Hematopoietic multipotent progenitor cell (in vitro differentiated cells): Measurements from ENCODE around the gene RBM48. TPM values are rescaled to one million over a fixed set of nuclear protein-coding genes. Genes with fewer than 3 reads are reported as not detected.
"Not testable (repeated sequence)": the region's sequence is repeated elsewhere in the genome, so short reads cannot be mapped to it uniquely, and the experiment has no call there.

Experiments used
- DNase-seq, 3 donors: peaks; one replicate each; pipeline ENCODE4 v3.0.0-alpha.2; 2011 to 2015; ENCODE audit warnings: low read depth in 2 of 3, low spot score in 2 of 3
- total RNA-seq: library from RNA; depleted of rRNA; stranded (reverse); fragments of >200 nt; gene quantifications from one replicate; pipeline ENCODE4 v1.2.3, GENCODE V29; 2012

The RBM48 gene
- 14.0 TPM for total RNA-seq

DNA sequence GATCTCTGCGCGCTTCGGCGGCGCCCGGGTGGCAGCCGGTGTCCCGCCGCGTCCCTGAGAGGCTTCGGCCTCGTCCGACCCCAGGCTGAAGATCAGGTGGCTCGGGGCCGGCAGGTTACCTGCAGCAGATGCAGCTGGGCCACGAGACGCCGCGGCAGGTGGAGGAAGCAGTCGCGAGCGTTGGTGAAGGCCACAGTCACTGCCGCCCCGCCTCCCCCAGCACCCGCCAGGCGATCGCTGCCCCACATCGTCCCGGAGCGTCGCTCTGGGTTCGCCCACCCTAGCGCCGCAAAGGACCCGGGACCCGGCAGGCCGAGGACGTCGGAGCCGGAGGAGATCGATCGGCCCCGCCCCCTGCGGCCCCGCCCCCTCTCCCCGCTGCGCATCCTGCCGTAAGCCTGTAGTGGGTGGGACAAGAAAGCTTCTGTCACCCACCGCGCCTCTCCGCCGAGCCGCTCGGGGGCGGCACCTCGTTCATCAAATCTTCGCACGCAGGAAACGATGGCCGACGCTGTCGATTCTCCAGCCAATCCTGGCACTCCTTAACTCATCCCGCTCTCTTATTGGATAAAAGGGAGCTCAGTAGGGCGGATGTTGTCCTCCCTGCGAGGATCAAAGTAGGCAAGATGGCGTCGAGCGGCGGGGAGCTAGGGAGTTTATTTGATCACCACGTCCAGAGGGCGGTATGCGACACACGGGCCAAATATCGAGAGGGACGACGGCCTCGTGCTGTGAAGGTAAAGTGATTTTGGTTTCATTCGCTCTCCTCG lies at the start of gene RBM48, which contains the start of gene PEX1:
Gene RBM48, plus strand, starts transcription at position 608 of the 770 bp plus-strand sequence. Its CDS starts 19 bp downstream, at position 627.
Gene PEX1, minus strand, starts transcription at position 333 of the 770 bp plus-strand sequence. Its CDS starts 85 bp downstream, at position 248.
- peak; percentile 91 to 99 (median 99) for DNase-seq

GRCh38 chr7:92479146-92479545 lies 49.4 kb upstream of the RBM48 start:
- DNase-seq: not testable (repeated sequence)

DNA sequence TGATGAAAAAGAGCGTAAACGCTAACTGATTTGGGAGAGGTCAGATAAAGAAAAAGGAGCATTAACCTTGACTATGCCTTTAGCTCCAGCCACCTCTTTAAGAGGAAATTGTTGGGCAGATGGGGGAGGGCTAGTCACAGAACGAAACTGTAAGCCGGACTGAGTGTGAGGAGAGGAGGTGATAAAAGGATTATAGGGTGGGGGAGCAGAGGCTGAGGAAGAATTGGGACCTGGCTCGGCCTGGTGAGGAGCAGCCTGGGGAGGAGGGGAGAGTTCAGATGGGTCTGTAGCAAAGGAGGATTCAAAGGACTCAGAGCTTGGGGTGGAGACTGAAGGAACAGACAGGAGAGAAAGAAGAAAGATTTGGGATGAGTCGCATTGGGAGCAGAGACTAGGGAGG lies 45.0 kb upstream of the RBM48 start:
- DNase-seq: not testable (repeated sequence)

DNA sequence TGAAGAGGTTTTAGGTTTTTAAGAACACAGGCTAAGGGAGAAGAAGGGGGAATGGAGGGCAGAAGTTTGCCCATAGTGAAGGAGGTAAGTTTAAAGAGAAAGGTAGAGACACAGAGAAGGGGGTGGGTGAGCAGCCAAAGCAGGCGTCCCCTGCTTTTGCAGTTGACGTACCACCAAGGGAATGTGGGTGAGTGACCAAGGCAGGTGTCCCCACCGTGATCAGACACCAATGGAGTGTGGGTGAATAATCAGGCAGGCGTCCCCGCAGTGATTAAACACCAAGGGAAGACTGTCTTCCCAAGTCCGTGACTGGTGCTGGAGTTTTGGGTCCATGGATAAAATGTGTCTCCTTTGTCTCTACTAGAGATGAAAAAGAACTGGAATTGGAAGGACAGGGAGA lies 44.4 kb upstream of the RBM48 start:
- not testable (repeated sequence) for DNase-seq

GRCh38 chr7:92485267-92485892 lies 43.2 kb upstream of the RBM48 start:
- DNase-seq: no peak

DNA sequence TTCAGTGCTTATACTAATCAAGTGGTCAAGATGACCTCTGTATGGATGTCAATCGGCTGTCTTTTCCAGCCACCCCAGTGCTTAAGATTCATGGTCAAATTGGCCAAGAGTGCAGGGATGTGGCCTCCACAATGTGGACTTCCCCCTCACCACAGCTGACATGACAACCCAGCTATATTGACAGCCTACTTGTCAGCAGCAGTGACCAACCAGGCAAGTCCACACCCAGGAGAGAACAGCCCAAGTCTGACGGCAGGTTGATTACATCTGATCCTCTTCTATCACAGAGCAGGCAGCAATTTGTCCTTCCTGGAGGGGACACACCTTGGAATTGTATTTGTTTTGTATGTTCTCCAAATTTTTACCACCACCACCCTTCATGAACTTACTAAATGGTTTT lies 42.6 kb upstream of the RBM48 start:
- no peak for DNase-seq

GRCh38 chr7:92487804-92488203 lies 40.8 kb upstream of the RBM48 start:
- DNase-seq: no peak

- no peak for DNase-seq
Measured at GRCh38 chr7:92489634-92490033, 39.0 kb upstream of the RBM48 start.

DNA sequence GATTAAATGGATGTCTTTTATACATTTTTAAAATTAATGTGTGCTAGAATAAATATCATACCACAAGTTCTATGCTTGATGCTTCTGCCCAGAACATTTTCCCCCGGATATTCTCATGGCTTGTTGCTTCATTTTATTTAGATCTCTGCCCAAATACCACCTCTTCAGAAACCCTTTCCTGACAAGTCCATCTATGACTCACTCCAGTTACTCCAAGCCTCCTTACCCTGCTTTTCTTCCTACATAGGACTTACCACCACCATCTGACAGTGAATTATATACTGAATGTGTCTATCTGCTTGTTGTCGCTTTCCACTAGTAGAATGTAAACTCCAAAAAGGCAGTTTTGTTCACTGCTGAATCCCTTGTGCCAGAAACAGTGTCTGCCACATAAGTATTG lies 31.7 kb upstream of the RBM48 start:
- DNase-seq: no peak

DNA sequence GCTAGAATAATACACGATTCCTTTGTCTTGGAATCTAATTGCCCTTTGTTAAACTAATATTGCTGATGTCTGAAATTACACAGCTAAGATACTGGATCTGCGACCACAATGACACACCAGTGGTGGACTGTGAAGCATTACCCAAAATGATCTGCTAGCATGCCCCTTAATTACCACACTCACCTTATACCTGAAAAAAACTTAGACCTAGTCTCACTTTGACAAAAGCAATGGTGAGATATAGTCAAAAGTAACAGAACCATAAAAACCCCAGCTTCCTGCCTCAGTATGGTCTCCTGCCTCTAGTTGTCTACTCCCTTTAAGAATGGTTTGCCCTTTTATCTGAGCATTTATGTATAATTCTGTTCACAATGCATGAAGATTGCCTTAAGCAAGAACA lies 30.0 kb upstream of the RBM48 start:
- no peak for DNase-seq

GRCh38 chr7:92503767-92504166 lies 24.8 kb upstream of the RBM48 start:
- no peak for DNase-seq

GRCh38 chr7:92504563-92504962 lies 24.0 kb upstream of the RBM48 start:
- DNase-seq: no peak

DNA sequence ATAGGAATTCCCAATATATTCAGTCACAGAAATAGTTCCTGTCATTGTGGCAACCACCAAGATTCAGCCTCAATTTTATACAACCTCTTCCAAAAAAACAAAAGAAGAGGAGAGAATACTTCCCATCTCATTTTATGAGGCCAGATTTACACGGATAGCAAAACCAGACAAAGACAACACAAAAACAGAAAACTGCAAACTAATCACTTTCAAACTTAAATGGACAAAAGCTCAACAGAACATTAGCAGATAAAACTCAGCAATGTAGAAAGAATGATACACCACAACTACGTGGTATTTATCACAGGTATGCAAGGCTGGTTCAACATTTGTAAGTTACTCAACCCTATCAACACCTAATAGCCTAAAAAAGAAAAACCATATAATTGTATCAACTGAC lies 22.2 kb upstream of the RBM48 start:
- no peak for DNase-seq

DNA sequence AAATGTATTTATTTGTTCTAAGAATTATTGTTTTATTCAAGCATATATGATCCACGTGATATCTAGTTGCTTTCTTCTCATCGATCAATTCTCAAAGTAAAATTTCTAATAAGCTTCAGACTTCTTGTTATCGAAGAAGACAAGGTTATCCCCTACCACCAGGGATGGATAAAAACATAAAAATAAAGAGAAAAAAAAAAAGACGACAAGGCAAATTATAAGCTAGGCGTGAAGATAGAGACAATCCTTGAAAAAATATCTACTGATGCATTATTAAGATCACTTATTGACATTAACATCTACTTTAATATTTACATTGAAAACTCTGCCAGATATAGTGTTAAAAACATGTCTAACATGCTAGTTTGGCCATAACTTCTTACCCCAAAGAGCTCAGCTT lies 19.6 kb upstream of the RBM48 start:
- no peak for DNase-seq

GRCh38 chr7:92513167-92513902 lies 15.3 kb upstream of the RBM48 start:
- no peak for DNase-seq

DNA sequence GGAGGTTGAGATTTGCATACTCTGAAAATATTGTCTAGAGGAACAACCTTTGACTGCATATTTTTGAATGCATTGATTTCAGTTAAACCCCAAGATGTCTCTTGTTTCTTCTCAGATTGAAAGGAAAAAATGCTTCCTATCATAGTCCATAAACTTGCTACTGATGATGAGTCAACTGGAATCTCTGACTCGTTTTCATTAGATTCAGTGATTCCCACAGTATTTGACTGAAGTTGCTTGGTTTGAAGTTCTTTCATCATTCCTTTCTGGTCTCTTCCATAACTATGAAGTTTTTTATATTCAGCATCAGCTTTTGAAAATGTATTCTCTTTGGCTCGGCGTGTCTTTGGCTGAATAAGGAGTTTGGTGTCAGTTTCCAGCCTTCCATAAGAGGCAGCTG lies 11.0 kb upstream of the RBM48 start:
- DNase-seq: no peak

DNA sequence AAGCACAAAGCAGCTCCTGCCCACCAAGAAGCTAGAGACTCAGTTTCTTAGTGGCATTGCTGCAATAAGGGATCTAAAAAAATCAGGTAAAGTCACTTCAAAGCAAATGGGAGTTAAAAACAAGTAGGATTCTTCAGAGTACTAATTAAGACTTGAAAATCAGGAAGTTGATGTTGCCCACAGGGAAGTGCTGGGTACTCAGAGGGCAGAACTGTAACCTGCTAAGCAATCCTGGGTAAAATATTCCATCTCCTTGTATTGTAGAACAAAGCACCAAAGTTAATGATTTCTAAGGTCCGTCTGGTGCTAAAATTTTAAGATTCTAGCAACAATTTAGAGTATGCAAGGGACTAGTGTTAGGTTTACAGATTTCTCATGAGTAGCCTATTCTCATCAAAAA lies 8.6 kb upstream of the RBM48 start:
- no peak for DNase-seq

DNA sequence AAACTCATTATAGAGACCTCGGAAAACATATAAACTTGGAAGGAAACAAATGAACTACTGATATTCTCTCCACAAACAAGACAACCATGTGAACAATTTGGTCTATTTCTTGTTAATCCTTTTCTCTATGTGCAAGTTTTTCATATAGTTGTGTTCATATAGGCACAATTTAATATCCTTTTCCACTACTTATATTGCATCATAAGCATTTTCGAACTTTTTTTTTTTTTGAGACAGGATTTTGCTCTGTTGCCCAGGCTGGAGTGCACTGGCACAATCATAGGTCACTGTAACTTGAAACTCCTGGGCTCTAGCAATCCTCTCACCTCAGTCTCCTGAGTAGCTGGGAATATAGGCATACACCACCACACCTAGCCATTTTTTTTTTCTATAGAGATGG lies 5.5 kb upstream of the RBM48 start:
- no peak for DNase-seq

DNA sequence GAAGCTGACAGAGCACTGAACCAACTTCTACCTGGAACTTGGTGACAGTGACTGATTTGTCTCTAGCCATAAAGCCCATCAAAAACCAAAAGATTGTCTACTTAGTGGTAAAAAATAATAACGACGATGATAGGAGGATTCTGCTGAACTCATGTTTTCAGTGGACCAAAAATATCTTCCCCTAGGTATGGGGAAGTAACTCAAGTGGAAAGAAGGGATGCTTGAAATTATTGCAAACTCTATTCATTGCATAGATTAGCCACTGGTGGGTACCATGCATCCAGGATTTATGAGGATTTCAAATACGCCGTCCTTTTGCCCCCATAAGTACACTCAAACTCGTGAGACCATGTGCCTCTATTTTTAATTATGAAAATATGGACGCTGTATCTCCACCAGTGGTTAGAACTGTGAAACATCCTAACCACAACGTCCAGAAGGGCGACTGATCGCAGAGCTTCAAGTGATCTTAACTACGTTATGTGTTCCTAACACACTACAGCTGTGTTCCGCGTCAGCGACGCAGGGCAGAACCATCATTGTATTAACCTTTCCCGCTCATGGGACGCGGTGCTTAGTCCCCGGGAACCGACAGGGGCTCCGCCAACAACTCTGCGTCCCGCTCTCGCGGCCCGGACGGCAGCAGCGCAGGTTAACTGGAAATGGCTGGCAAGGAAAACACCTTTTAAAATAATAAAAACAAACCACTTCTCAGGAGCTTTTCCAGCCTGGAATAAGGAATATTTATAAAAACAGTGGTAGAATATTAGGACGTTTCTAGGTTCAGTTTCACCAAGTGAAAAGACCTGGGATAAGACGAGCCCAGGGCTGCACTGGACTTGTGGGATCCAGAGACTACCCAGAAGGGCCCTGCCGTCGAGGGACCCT lies 1.1 kb upstream of the RBM48 start:
- DNase-seq: peak; percentile 25 to 65 (median 51)

GRCh38 chr7:92528958-92529264 lies 316 bp downstream of the RBM48 start:
- DNase-seq: no peak

DNA sequence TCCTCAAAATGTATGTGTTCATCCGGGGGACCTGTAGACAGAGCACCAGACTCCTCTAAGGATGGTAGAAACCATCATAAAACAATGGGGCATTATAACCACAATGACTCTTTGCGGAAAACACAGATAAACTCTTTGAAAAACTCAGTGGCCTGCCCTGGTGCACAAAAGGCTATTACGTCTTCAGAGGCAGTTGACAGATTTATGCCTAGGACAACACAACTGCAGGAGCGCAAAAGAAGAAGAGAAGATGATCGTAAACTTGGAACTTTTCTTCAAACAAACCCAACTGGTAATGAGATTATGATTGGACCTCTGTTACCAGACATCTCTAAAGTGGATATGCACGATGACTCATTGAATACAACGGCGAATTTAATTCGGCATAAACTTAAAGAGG lies 6.0 kb downstream of the RBM48 start:
- no peak for DNase-seq
